ENCODE data around the gene DICER1. TPM values are rescaled to one million over a fixed set of nuclear protein-coding genes. Genes with fewer than 3 reads are reported as not detected.

The DICER1 gene
- polyA plus RNA-seq, 1 donor from 2014 or later = 93.8 TPM

GRCh38 chr14:95057147-95057546 is 100.2 kb downstream of the DICER1 start:
- Histone ChIP-seq H2AFZ (ENCODE audit: low read depth, low read length) (no peak overlapping the region), H3F3A (ENCODE audit: insufficient read depth, low read length, poor library complexity, severe bottlenecking) (no peaks in the 10 kb centered on the region), H4K20me1 (ENCODE audit: insufficient read depth) (no peaks in the 10 kb centered on the region), H3K36me3 (ENCODE audit: insufficient read depth, low read length) (no peaks in the 10 kb centered on the region), H3K79me2 (replicated peaks; ENCODE audit: insufficient read depth, low read length) (no peaks in the 10 kb centered on the region), H3K27me3 (ENCODE audit: insufficient read depth, low read depth, low read length) (no peaks in the 10 kb centered on the region), H3K4me3 (ENCODE audit: low read length) (no peak overlapping the region), H3K27ac (ENCODE audit: low read length) (no peak overlapping the region), H3K9ac (ENCODE audit: low read length) (no peak overlapping the region), H3K4me2 (ENCODE audit: low read length) (no peak overlapping the region), H3K9me3 (ENCODE audit: low read length) (no peaks in the 10 kb centered on the region), H3K9me2 (ENCODE audit: insufficient read depth, low read length) (no peaks in the 10 kb centered on the region)
- TF ChIP-seq, protein P1, sequence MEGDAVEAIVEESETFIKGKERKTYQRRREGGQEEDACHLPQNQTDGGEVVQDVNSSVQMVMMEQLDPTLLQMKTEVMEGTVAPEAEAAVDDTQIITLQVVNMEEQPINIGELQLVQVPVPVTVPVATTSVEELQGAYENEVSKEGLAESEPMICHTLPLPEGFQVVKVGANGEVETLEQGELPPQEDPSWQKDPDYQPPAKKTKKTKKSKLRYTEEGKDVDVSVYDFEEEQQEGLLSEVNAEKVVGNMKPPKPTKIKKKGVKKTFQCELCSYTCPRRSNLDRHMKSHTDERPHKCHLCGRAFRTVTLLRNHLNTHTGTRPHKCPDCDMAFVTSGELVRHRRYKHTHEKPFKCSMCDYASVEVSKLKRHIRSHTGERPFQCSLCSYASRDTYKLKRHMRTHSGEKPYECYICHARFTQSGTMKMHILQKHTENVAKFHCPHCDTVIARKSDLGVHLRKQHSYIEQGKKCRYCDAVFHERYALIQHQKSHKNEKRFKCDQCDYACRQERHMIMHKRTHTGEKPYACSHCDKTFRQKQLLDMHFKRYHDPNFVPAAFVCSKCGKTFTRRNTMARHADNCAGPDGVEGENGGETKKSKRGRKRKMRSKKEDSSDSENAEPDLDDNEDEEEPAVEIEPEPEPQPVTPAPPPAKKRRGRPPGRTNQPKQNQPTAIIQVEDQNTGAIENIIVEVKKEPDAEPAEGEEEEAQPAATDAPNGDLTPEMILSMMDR (IDR thresholded peaks at IDR 0.05; ENCODE audit: poor library complexity, severe bottlenecking) = no peak
- TF ChIP-seq, protein P2, sequence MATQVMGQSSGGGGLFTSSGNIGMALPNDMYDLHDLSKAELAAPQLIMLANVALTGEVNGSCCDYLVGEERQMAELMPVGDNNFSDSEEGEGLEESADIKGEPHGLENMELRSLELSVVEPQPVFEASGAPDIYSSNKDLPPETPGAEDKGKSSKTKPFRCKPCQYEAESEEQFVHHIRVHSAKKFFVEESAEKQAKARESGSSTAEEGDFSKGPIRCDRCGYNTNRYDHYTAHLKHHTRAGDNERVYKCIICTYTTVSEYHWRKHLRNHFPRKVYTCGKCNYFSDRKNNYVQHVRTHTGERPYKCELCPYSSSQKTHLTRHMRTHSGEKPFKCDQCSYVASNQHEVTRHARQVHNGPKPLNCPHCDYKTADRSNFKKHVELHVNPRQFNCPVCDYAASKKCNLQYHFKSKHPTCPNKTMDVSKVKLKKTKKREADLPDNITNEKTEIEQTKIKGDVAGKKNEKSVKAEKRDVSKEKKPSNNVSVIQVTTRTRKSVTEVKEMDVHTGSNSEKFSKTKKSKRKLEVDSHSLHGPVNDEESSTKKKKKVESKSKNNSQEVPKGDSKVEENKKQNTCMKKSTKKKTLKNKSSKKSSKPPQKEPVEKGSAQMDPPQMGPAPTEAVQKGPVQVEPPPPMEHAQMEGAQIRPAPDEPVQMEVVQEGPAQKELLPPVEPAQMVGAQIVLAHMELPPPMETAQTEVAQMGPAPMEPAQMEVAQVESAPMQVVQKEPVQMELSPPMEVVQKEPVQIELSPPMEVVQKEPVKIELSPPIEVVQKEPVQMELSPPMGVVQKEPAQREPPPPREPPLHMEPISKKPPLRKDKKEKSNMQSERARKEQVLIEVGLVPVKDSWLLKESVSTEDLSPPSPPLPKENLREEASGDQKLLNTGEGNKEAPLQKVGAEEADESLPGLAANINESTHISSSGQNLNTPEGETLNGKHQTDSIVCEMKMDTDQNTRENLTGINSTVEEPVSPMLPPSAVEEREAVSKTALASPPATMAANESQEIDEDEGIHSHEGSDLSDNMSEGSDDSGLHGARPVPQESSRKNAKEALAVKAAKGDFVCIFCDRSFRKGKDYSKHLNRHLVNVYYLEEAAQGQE (IDR thresholded peaks at IDR 0.05; ENCODE audit: borderline replicate concordance) = no peak
- TF ChIP-seq TAF1 (IDR thresholded peaks at IDR 0.05; ENCODE audit: low read depth) (no peak), POLR2AphosphoS5 (IDR thresholded peaks at IDR 0.05) (no peak), SMC3 (conservative IDR thresholded peaks at IDR 0.05; ENCODE audit: poor library complexity) (no peak), EP300 (conservative IDR thresholded peaks at IDR 0.05; ENCODE audit: poor library complexity, severe bottlenecking) (no peak), MXI1 (conservative IDR thresholded peaks at IDR 0.05; ENCODE audit: poor library complexity, severe bottlenecking) (no peak), EZH2 (IDR thresholded peaks at IDR 0.05; ENCODE audit: borderline replicate concordance, insufficient read depth, low read length, poor library complexity, severe bottlenecking) (no peak), RAD21 (conservative IDR thresholded peaks at IDR 0.05) (no peak)

- no peaks in the 10 kb centered on the region for H3K36me3 ChIP-seq (ENCODE audit: insufficient read depth, low read length)
- H3K4me3 ChIP-seq (ENCODE audit: low read length) = no peak overlapping the region
- no peaks in the 10 kb centered on the region for H3K9me3 ChIP-seq (ENCODE audit: low read length)
Measured at GRCh38 chr14:95056476-95056875, 100.9 kb downstream of the DICER1 start.

More at GRCh38 chr14:95056476-95056875, 100.9 kb downstream of the DICER1 start:
- Histone ChIP-seq H4K20me1 (ENCODE audit: insufficient read depth) (no peaks in the 10 kb centered on the region), H3K79me2 (replicated peaks; ENCODE audit: insufficient read depth, low read length) (no peaks in the 10 kb centered on the region), H3F3A (ENCODE audit: insufficient read depth, low read length, poor library complexity, severe bottlenecking) (no peaks in the 10 kb centered on the region), H3K4me2 (ENCODE audit: low read length) (no peak overlapping the region), H3K9ac (ENCODE audit: low read length) (no peak overlapping the region), H3K27ac (ENCODE audit: low read length) (no peak overlapping the region), H3K9me2 (ENCODE audit: insufficient read depth, low read length) (no peaks in the 10 kb centered on the region), H3K27me3 (ENCODE audit: insufficient read depth, low read depth, low read length) (no peaks in the 10 kb centered on the region), H2AFZ (ENCODE audit: low read depth, low read length) (no peak overlapping the region)
- TF ChIP-seq, protein P1 (IDR thresholded peaks at IDR 0.05; ENCODE audit: poor library complexity, severe bottlenecking) = no peak
- TF ChIP-seq, protein P2 (IDR thresholded peaks at IDR 0.05; ENCODE audit: borderline replicate concordance) = no peak
- TF ChIP-seq MXI1 (conservative IDR thresholded peaks at IDR 0.05; ENCODE audit: poor library complexity, severe bottlenecking) = no peak
- TF ChIP-seq TAF1 (IDR thresholded peaks at IDR 0.05; ENCODE audit: low read depth) = no peak
- TF ChIP-seq POLR2AphosphoS5 (IDR thresholded peaks at IDR 0.05) = no peak

All from neural cell (in vitro differentiated cells).